Peyer's patch (tissue), 4 donors: ENCODE measurements around the gene CBX8.

ENCODE experiments used
- CTCF ChIP-seq, 6 experiments: fragments of 450-650 bp in 4 of 6; fragments of 200-600 bp in 2 of 6; sonication (generic) in 1 of 6; IDR thresholded peaks; one replicate each; pipeline ENCODE4 v1.5.1; 2017 to 2019; ENCODE audit warnings: antibody characterized with exemption in 6 of 6, mild to moderate bottlenecking in 3 of 6, moderate library complexity in 1 of 6
- POLR2A ChIP-seq, 2 donors: fragments of 450-650 bp; IDR thresholded peaks; one replicate each; pipeline ENCODE4 v1.5.1; 2017; ENCODE audit warnings: antibody characterized with exemption in 2 of 2, mild to moderate bottlenecking in 2 of 2, moderate library complexity in 2 of 2

DNA sequence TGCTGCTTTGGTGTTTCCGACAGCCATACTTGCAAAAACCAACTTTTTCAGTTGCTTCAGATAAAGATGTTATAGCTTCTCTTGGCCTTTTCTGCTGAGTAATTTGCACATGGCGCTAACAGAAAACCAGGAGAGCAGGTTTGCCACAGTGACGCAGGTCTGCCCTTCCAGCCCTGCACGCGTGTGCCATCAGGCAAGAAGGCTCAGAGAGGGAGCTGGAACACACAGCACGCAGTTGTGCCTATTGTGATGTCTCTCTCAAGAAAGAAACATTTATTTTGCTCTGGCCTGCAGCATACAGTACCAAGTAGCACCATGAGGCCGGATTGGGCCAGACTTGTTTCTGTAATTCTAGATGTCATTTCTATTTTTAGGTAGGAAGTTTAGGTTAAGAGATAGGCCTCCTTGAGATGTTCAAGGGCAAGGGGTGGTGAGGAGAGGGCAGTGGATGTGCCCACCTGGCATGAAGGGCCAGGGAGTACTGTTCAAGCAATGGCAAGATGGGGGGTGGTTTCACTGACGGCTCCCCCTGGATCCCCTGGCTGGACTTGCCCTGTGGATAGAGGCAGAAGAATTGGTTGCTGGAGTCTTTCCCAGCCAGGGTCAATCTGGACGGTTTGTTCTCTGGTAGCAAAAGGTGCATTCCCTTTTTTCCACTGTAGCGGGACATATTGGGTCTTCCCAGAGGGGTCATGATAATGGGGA lies 17.1 kb downstream of the CBX8 start:
- TF ChIP-seq CTCF (IDR thresholded peaks at IDR 0.05) = no peak
- no peak for TF ChIP-seq POLR2A (IDR thresholded peaks at IDR 0.05)
